Renal cortex interstitium (tissue), 15 donors: ENCODE data around the gene ZNF805. TPM values are rescaled to one million over a fixed set of nuclear protein-coding genes. Genes with fewer than 3 reads are reported as not detected.
"Not testable (repeated sequence)": the region's sequence is repeated elsewhere in the genome, so short reads cannot be mapped to it uniquely, and the experiment has no call there.

Experiments
- DNase-seq, 11 donors: peaks; one replicate each; pipeline ENCODE4 v3.0.0-alpha.2; 2013; ENCODE audit warnings: low read depth in 9 of 11, low spot score in 4 of 11; ENCODE audit errors: extremely low read depth in 1 of 11
- long read RNA-seq, 16 experiments: transcript quantifications; one replicate each; lab custom pipeline, GENCODE V29; 2026
- polyA plus RNA-seq, 3 donors: library from polyadenylated mRNA; unstranded; fragments of 120-200 nt; gene quantifications; one replicate each; pipeline ENCODE4 v1.2.1, GENCODE V29; 2013; ENCODE audit not compliant: insufficient read length in 3 of 3

Gene ZNF805
- polyA plus RNA-seq, result 1 to 10 TPM; 6.2 to 6.6 (median 6.2) TPM
- long read RNA-seq, donor 1, partial matches to known transcripts, result 0 of 1 reads
- long read RNA-seq, donor 1, other reads (novel, unspliced or antisense), result 0 of 1 reads
- long read RNA-seq, donor 2, partial matches to known transcripts, result 0 of 2 reads
- long read RNA-seq, donor 2, other reads (novel, unspliced or antisense), result 0 of 2 reads
- long read RNA-seq, donor 3, result 0 reads
- long read RNA-seq, donor 4, result 0 reads
- long read RNA-seq, donor 5, partial matches to known transcripts, result 0 of 2 reads
- long read RNA-seq, donor 5, other reads (novel, unspliced or antisense), result 0 of 2 reads
- long read RNA-seq, donor 6, partial matches to known transcripts, result 7 of 12 reads
- long read RNA-seq, donor 6, other reads (novel, unspliced or antisense), result 0 of 12 reads
- long read RNA-seq, donor 7, result 0 reads
- long read RNA-seq, donor 8, partial matches to known transcripts, result 0 of 2 reads
- long read RNA-seq, donor 8, other reads (novel, unspliced or antisense), result 0 of 2 reads
- long read RNA-seq, donor 9, result 0 reads
- long read RNA-seq, donor 10, result 0 reads
- long read RNA-seq, donor 11, partial matches to known transcripts, result 0 of 1 reads
- long read RNA-seq, donor 11, other reads (novel, unspliced or antisense), result 0 of 1 reads
- long read RNA-seq, donor 12, result 0 reads
- long read RNA-seq, donor 13, partial matches to known transcripts, result 0 of 3 reads
- long read RNA-seq, donor 13, other reads (novel, unspliced or antisense), result 0 of 3 reads
- long read RNA-seq, donor 14, result 0 reads
- long read RNA-seq, donor 15, partial matches to known transcripts, result 0 of 3 reads
- long read RNA-seq, donor 15, other reads (novel, unspliced or antisense), result 0 of 3 reads
- long read RNA-seq, donor 16, partial matches to known transcripts, result 0 of 3 reads
- long read RNA-seq, donor 16, other reads (novel, unspliced or antisense), result 0 of 3 reads

DNA sequence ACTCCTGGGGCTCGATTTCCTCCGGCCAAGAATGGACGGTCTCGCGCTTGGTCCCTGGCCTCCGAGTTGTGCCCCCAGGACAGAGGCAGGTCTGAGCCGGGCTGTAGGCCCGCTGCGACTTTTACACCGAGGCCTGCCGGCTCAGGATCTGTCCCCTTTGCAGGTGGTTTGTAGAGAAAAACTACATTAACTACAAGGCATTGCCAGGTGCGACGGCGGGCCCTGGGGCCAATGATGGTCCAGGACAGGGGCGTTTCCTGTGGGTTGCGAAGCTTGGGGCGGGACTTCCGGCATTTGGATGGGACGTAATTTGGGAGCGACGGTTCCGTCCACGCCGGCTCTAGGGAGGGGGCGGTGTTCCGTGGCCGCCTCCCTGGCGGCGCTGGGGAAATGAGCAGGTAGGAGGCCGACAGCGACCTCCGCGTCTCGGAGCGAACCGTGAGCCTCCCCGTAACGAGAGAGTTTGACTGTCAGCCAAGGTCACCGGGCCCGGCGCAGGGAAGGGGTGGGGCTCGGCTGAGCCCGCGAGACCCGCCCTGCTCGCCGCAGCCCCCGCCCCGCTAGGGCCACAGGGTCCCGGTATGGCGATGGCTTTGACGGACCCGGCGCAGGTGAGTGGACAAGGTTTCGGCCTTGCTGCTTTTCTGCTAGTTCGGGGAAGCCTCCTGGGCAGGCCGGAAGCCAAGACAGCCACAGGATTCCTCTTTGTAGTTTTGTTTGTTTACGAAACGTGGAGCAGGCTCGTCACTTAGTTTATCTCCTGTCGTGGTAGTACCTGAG, at the start of gene ZNF805:
TSS of gene ZNF805 (plus strand) at position 322 of the 780 bp plus-strand sequence. CDS start at position 582, 260 bp downstream.
- peak; percentile 90 to 96 (median 93) for DNase-seq

DNA sequence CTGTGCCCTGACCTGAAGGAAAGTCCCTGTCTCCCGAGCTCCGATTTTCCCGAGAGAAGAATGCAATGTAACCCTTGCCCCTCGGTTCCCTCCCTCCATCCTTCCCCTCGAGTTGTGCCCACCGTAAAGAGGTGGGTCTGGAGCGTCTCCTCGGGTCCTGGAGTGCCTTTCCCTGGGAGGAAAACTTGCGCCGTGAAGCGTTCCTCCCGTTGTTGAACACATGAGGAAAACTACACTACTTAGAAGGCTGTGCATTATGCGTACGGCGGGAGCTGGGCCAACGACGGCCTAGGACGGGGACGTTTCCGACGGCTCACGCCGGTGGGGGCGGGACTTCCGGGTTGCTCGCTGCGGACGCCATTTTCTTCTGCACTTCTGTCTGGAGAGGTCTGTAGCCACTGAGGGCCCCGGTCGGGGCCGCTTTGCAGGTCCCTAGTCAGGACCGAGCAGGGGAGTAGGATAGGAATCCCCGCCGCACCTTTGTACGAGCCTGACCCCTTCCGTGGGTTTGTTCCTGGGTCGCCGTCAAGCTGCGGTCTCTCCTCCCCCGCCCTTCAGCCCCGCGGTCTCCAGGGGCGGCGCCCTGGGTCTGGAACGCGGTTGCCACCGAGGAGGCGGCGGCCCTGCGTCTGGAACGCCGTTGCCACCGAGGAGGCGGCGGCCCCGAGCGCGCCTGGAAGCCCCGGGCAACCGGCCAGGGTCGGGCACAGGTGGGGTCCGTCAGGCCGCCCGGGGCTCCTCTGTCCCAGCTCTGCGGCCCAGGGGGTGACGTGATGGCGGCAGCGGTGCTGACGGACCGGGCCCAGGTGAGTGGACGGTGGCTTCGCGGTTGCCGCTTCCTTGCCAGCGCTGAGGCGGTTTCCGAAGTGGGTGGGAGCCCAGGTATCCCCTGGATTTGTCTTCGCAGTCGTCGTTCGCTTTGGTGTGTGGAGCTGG, 49.0 kb upstream of the ZNF805 start, which contains the start of gene ZNF264:
TSS of gene ZNF264 (plus strand) at position 360 of the 936 bp plus-strand sequence. CDS start at position 774, 414 bp downstream.
- DNase-seq, result peak; percentile 64 to 89 (median 85)

DNA sequence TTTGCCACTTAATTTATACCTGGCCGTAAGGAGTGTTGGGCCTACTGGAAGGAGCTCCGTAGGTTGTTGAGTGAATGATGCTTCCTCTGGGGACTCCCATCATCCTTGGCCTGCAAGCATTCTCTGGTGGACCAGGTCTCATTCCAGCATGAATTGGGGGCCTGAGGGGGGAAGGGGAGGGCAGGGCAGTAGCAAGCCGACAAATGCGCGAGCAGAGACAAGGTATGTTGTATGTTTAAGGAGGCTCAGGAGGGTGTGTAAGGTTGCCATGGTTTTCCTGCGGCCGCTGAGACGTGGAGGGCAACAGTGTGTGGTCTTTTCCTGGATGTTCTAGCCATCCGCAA, 48.4 kb upstream of the ZNF805 start:
- DNase-seq, result peak in 3 of 11 donors; percentile 13 to 20 (median 15)

DNA sequence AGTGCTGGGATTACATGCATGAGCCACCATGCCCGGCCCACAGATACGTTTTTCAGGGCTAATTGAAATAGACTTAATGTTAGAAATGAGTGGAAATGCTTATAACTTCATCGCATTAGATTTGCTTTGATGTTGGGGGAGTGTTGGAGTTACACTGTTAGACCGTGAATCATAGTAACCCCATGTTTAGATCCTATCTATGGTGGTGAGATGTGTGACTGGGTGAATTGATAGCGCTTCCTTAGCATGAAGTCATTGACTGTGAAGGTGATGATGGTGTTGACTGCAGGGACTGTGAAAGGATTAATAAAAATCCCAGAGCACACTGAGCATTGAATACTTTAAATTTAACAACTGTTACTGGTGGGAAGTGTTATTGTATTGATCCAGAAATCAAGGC, 47.4 kb upstream of the ZNF805 start:
- no peak for DNase-seq

DNA sequence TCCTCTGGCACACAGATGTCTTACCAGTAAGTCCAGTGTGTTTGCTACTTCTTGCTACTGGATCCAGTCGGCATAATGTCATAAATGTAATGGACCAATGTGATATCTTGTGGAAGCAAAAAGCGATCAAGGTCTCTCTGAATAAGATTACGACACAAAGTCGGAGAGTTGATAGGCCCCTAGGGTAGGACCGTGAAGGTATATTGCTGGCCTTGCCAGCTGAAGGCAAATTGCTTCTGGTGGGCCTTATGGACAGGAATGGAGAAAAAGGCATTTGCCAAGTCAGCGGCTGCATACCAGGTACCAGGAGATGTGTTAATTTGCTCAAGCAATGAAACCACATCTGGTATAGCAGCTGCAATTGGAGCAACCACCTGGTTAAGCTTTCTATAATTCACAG, 42.6 kb upstream of the ZNF805 start:
- DNase-seq, result not testable (repeated sequence)

DNA sequence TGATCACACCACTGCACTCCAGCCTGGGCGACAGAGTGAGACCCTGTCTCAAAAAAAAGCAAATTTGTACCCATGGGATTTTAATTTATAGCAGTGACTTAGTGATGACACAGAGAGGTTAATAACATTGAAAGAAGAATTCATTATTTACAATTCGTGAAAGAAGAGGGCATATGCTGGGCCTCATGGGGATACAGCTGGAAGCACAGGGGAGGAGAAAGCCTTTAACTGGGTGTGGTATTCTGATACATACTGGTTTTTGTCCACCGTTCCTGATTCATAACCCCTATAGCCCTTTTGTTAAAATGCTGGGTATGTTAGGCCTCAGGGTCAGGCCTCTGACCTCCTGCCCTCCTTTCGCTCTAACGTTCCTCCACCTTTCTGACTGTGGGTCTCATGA, 38.3 kb upstream of the ZNF805 start:
- no peak for DNase-seq

DNA sequence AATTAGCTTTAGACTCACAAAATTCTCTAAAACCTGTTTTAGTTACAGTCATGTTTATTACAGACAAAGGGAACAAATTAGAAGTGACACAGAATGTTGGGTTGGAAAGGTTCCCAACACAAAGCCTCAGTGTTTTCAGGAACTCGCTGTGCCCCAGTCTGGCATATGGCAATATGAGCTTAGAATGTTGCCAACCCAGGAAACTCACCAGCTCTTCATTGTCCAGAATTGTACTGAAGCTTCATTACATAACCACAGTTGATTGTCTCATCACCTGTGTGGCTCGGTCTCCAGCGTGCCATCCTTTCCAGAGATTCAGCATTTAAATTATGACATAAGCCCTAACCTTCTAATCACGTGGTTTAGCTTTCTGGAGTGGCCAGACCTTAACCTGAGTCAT, 30.1 kb upstream of the ZNF805 start:
- DNase-seq, result no peak

DNA sequence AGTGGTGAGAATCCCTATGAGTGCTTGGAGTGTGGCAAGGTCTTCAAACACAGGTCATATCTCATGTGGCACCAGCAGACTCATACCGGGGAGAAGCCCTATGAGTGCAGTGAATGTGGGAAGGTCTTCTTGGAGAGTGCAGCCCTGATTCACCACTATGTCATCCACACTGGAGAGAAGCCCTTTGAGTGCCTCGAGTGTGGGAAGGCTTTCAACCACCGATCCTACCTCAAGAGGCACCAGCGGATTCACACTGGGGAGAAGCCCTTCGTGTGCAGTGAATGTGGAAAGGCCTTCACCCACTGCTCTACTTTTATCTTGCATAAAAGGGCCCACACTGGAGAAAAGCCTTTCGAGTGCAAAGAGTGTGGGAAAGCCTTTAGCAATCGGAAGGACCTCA, 28.3 kb upstream of the ZNF805 start:
- DNase-seq, result no peak

DNA sequence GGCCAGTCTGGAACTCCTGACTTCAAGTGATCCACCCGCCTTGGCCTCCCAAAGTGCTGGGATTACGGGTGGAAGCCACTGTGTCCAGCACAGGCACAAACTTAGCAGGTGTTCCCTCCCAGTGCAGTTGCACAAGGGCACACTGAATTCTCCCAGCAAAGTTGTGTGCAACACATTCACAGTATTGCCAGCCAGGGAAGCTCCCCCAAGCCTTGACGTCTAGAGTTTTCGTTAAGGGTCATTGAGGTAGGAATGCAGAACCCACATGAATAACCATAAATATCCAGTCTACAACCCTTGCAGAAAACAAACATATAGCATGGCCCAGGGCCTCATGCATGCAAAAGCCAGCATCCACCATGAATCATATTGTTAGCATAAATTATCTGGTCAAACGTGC, 12.9 kb upstream of the ZNF805 start:
- DNase-seq, result peak in 1 of 11 donors; percentile 27

DNA sequence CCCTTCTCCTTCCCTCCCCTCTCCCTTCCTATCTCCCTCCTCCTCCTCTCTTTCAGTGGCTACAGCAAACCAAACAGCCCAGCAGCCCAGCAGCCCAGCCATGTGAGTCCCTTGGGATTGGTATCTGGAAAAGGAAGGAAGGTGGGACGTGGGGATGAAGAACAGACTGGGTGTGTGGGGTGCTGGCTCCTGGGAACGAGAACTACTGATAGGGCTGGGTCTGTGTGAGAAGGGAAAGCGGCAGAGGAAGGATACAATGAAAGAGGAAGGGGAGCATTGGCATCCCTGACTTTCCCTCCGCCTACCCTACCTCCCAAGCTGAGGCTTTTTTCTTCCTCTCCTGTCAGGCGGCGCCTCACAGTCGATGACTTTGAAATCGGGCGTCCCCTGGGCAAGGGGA, 8.7 kb upstream of the ZNF805 start:
- no peak for DNase-seq

DNA sequence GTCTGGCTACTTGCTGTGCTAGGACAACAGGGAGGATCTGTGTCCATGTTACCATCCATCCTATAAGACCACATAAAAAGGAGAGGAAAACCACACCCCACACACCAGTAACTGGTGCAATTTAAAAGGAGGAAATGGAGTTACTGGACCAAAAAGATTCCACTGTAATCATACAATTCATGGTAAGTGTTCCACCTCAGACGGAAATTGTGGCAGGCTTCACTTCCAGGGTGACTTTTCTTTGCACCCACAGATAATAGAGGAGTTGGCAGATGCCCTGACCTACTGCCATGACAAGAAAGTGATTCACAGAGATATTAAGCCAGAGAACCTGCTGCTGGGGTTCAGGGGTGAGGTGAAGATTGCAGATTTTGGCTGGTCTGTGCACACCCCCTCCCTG, 7.2 kb upstream of the ZNF805 start:
- DNase-seq, result no peak

DNA sequence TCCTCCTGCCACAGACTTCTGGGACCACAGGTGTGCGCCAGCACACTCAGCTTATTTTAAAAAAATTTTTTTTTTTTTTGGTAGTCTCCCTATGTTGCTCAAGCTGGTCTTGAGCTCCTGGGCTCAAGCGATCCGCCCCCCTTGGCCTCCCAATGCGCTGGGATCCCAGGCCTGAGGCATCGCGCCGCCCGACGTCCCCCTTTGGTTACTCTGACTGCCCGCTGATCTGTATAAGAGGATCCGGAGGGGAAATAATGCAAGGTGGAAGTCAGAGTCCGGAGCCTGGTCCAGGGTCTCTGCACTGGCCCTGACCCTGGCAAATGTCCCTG, 486 bp upstream of the ZNF805 start:
- peak in 3 of 11 donors; percentile 2 to 34 (median 28) for DNase-seq

DNA sequence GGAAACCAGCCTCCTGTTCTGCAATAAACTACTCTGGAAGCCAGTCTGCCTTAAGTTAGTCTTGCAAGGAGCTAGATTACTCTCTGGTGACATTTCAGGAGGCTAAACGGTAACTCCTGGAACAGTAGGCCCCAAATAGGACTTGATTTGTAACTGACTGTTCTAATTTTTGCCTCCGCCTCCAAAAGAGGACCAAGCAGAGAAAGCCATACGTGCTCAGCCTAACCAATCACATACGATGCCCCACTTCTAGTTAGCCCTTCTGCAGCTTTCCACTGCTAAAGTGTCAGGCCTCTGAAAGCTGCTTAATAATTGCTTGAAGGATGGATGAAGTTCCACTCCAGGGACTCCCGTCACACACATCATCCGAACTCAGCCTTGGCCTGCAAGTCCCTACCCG, 744 bp downstream of the ZNF805 start:
- peak in 1 of 11 donors; percentile 3 for DNase-seq

DNA sequence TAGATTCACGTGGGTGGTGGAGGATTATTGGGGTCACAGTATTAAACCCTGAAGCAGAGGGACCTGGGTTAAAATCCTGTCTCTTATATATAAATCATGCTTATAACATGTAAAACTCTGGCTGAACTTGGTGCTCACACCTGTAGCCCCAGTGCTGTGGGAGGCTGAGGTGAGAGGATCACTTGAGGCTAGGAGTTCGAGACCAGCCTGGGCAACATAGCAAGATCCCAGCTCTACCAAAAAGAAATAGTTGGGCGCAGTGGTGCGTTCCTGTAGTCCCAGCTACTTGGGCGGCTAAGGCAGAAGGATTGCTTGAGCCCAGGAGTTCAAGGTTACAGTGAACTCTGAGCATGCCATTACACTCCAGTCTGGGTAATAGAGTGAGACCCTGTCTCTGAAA, 2.4 kb downstream of the ZNF805 start:
- DNase-seq, result no peak

DNA sequence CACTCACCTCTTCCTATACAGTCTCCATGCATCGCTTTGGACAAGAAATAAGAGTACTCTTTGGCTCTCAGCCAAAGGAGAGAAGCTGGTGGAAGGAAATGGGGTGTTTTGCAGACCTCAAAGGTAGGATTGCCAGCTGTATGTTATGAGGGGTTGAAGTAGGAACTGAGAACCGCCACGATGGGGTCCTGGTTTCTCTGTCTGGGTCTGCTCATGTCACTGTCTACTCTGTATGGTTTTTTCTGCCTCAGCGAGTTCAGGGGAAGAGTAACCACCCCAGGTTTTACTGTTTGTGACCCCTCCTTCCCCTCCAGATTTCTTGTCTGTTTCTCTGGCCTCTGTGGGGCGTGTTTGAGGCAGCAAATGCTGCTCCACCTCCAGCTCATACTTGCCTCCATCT, 4.1 kb downstream of the ZNF805 start:
- no peak for DNase-seq

DNA sequence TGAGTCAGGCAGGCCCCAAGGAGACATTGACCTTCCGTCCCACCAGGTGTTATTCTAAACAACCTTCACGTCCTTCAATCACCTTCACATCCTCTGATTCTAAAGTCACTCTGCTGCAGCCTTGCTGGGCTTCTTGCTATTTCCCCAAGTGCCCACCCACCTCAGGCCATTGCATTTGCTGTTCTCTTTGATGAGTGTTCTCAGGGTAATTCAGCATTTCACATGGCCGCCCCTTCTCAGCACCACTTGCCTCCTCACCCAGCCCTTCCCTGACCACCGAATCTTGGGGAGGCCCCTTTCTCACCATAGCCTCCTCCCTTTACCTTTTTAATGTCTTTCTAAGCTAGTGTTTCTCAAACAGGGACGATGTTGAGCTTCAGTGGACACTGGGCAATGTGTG, 4.6 kb downstream of the ZNF805 start:
- DNase-seq, result no peak

DNA sequence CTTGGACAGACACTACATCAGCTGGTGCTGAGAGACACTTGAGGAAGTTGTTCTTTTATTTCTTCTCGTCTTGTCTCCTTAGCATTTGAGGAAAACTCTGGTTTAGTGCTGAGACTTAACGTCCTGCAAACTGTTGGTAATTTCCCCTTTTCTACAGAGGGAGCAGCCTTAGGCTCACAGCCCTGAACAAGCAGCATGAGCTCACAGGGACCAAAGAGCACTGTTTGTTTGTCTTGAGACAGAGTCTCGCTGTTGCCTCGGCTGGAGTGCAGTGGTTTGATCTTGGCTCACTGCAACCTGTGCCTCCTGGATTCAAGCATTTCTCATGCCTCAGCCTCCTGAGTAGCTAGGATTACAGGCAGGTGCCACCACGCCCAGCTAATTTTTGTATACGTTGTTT, 5.5 kb downstream of the ZNF805 start:
- no peak for DNase-seq

DNA sequence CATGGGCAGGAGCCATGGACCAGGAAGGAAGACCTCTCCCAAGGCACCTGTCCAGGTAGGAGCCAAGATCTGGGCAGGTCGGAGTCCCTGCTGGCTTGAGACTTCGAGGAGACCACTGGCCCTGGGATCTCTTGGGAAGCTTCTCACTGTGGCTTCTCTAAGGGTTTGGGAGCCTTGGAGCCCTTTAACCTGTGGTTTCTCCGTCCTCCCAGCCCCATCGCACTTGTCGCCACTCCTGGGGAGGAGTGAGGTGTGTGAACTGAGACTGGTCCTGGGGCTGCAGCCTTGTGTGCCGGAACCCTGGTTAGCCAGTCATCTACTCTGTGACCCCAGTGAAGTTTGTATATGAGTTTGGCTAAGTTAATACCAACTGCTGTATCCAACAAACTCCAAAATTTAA, 8.2 kb downstream of the ZNF805 start:
- DNase-seq, result no peak
